GM12874 (cell line): Measurements from ENCODE around the gene CD248.

Source experiments
- TF ChIP-seq, protein P1 (sequence below): IDR thresholded peaks from 2 replicates; pipeline ENCODE4 v1.5.1; 2011; ENCODE audit warnings: low read depth, mild to moderate bottlenecking, control low read depth, low read length, moderate library complexity; ENCODE audit not compliant: insufficient read depth

The CD248 gene

DNA sequence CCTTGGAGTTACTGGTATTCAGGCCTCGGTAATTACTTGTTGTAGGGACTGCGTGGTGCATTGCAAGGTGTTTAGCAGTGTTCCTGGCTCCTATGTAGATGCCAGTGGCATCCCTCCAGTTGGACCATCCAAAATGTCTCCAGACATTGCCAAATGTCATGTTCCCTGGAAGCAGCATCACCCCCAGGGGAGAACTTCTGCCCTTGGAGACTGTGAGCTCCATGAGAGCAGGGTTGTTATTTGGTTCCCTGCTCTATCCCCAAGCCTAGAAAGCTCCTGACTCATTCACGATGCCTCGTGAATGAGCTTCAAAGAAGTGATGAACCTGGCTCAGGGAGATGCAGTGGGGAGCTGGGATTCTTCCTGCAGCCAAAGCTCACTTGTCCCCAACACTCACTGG is 4.8 kb upstream of the CD248 start:
- TF ChIP-seq, protein P1, sequence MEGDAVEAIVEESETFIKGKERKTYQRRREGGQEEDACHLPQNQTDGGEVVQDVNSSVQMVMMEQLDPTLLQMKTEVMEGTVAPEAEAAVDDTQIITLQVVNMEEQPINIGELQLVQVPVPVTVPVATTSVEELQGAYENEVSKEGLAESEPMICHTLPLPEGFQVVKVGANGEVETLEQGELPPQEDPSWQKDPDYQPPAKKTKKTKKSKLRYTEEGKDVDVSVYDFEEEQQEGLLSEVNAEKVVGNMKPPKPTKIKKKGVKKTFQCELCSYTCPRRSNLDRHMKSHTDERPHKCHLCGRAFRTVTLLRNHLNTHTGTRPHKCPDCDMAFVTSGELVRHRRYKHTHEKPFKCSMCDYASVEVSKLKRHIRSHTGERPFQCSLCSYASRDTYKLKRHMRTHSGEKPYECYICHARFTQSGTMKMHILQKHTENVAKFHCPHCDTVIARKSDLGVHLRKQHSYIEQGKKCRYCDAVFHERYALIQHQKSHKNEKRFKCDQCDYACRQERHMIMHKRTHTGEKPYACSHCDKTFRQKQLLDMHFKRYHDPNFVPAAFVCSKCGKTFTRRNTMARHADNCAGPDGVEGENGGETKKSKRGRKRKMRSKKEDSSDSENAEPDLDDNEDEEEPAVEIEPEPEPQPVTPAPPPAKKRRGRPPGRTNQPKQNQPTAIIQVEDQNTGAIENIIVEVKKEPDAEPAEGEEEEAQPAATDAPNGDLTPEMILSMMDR = no peak

DNA sequence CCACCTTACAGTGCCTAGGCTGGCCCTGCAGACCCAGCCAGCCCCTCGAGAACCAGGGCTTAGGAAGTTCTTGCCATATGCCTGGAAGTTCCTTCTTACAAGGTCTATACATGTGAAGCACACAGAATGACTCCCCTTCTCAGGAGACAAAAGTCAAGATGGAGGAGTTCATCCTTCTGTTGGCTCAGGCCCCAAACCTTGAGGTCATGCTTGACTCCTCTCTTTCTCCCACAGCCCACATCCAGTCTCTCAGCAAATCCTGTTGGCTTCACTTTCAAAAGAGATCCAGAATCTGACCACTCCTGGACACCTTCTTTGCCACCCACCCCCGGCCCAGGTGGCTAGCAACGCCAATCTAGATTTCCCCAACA is 1.7 kb upstream of the CD248 start:
- TF ChIP-seq, protein P1 = no peak

- TF ChIP-seq, protein P1 = no peak
Observed at GRCh38 chr11:66317723-66318599, 1.1 kb upstream of the CD248 start.

DNA sequence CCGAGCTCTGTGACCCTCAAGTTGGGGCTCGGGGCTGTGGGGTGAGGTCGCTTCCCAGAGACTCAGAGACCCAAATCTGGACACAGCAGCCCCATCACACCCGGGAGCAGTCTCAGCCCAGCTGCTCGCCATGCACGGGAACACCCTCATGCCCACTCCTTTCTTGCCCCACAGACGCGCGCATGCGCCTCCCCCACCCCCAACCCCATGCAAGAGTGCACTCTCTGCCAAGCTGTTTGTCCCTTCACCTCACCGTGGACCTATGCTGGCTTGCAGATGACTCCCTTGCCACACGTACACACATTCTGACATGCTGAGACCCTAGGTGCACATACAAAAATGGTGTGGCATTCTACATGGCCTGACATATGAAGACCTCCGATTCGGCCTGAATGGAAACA is 478 bp upstream of the CD248 start:
- TF ChIP-seq, protein P1 = no peak

DNA sequence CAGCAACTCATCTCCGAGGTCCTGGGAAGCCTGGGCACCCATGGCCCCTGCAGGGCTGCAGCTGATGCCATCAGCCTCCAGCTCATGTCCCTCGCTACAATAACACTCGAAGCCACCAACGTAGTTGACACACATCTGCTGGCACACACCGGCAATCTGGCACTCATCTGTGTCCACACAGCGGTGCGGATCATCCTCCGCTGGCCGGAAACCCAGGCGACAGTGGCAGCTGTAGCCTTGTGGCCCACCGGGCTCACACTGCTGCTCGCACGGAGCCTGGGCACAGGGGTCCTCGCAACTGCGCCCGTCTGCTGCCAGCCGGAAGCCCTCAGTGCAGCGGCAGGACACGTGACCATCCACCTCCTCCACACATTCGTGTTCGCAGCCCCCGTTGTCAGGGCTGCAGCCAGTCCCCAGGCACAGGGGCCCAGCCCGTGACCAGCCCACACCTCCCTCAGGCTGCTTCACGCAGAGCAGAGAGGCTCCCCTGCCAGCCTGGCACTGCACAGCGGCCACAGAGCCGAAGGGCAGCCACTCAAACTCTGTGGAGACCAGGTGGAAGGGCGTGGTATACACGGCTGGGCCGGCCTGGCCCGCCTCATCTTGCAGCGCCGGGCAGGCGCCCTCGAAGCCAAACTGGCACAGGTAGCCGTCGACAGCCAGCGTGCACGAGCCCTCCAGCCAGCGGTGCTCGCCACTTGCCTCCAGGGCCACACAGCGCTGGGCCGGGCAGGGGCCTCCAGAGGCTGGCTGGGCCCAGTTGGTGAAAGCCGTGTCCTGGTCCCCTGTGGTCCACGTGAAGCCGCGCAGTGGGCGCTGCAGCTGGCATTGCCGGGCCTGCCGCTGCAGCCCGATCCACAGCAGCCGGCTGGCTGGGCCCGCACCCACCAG is 678 bp downstream of the CD248 start:
- TF ChIP-seq, protein P1 = no peak

- TF ChIP-seq, protein P1 = no peak
Observed at GRCh38 chr11:66315498-66315885, 1.4 kb downstream of the CD248 start.
